ENCODE results near the gene IL3RA. TPM values are rescaled to one million over a fixed set of nuclear protein-coding genes. Genes with fewer than 3 reads are reported as not detected.

Gene IL3RA
- total RNA-seq, 1 donor from 2014 or later = 43.0 TPM

DNA sequence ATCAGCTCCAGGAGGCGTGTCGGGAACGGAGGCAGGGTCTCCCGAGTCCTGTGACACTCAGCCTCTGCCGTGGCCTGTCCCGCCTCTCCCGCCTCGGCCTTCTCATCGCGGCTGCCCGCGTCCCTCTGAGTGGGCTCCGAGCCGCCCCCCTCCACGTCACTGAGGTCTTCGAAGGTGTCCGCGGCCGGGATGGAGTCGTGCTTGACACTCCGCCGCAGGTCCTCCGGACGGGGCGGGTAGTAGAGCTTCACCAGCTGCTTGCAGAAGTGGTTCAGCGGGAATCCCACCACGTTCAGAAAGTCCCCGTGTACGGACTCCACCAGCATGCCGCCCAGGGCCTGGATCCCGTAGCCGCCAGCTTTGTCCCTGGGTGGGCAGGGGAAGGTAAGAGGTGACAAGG, 91.2 kb downstream of the IL3RA start:
- DNase-seq (peak; percentile 59), ATAC-seq (peak; percentile 24)
- Histone ChIP-seq H3K36me3 (peaks cover 31% of the 10 kb centered on the region), H3K4me3 (no peak overlapping the region), H3K27ac (no peak overlapping the region), H3K9me3 (no peaks in the 10 kb centered on the region), H3K4me1 (no peaks in the 10 kb centered on the region), H3K27me3 (no peaks in the 10 kb centered on the region)
- intact Hi-C loops (cut with DNase I) = no loop called here
- no peak for TF ChIP-seq CTCF (IDR thresholded peaks at IDR 0.05)

- Histone ChIP-seq H3K36me3 (peaks cover 22% of the 10 kb centered on the region), H3K27ac (no peak overlapping the region), H3K4me1 (no peaks in the 10 kb centered on the region), H3K9me3 (no peaks in the 10 kb centered on the region), H3K27me3 (no peaks in the 10 kb centered on the region), H3K4me3 (no peak overlapping the region)
- no peak for TF ChIP-seq CTCF (IDR thresholded peaks at IDR 0.05)
- intact Hi-C loops (cut with DNase I) = no loop called here
- no peak for ATAC-seq
- DNase-seq = no peak
These were observed 93.9 kb downstream of the IL3RA start for GRCh38 chrX:1430451-1430850.

Small RNA genes lying within 50 kb of the gene (microRNA-seq; reads per million reads assigned to microRNA genes)
- not detected for gene MIR3690 (ENCODE audit: borderline microRNAs expressed)

Other genes with a start within 250 kb of the IL3RA start
- gene CRLF2, start 124.1 kb upstream of the IL3RA start, total RNA-seq = 1.2 TPM
- 34.0 TPM for gene CSF2RA, start 68.0 kb upstream of the IL3RA start, total RNA-seq
- gene SLC25A6, start 55.3 kb downstream of the IL3RA start, total RNA-seq = 337 TPM
- gene ASMTL, start 116.1 kb downstream of the IL3RA start, total RNA-seq = 23.8 TPM
- 3.1 TPM for gene P2RY8, start 200.4 kb downstream of the IL3RA start, total RNA-seq